HG03175 (cell line): Measurements from ENCODE around the gene MTHFR.

ENCODE experiments used
- ATAC-seq: cut with Tn5 transposase; IDR thresholded peaks from one replicate; pipeline ENCODE4 v1.9.1; 2021; ENCODE audit warnings: mild to moderate bottlenecking, moderate library complexity; ENCODE audit not compliant: unreplicated experiment

MTHFR gene

DNA sequence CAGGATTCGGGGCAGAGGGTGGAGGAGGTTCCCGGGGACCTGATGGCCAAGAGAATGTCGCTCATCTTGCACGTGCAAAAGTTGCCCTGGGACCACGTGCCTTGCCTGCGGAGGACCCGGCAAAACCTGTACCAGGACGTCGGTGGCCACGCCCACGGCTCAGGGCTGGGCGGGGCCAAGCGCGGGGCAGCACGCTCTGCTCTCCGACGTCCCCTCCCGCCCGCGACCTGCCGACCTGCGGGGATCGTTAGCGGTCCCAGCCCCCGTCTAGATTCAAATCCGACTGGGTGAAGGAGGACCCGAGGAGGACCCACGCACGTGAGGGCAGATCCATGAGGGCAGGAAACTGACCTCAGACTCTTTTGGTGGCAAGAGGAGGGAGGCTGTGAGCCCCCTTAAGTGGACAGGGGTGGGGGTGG, 43.8 kb downstream of the MTHFR start, which contains the start of gene C1orf167:
C1orf167 (plus strand) TSS at position 206 of the 419 bp plus-strand sequence. CDS start 2,208 bp downstream, outside the sequence.
- ATAC-seq, result no peak

DNA sequence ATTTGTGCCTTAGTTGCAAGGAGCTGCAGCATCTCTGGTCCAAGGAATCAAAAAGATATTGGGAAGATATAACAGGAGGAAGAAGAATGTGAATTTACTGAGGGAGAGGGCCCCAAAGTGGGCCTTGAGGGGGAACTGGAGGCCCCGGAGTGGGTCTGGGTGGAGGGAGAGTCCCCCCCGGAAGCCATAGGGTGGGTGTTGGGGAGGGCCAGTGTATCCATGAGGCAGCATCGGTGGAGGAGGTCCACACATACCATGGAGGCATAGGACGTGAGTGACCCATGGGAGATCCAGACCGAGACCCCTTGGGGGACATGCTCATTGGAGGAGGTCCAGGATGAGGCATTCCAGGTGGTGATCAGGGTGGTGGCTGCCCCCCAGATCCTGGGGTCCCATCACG, 44.5 kb downstream of the MTHFR start:
- no peak for ATAC-seq

DNA sequence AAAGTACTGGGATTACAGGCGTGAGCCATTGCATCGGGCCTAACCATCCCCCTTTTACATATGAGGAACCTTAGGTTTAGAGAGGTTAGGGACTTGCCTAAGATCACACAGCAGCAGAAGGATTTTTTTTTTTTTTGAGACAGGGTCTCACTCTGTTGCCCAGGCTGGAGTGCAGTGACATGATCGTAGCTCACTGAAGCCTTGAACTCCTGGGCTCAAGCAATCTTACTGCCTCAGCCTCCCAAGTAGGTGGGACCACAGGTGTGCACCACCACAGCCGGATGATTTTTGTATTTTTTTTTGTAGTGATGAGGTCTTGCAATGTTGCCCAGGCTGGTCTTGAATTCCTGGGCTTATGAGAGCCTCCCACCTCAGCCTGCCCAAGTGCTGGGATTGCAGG, 46.0 kb downstream of the MTHFR start:
- no peak for ATAC-seq

DNA sequence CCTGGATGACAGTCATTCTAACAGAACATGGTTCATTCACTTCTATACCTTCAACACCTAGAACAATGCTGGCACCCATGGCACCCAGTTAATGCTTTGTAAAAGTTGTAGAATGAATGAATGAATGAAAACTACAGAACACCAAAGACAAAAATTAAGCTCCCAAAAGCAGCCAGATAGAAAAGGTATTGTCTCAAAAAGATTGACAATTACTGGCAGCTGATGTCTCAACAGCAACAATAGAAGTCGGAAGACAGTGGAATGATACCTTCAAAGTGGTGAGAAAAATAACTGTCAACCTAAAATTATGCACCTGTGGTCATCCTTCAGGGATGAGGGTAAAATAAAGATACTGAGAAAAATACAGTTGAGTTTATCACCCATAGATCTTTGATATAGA, 48.7 kb downstream of the MTHFR start:
- no peak for ATAC-seq

DNA sequence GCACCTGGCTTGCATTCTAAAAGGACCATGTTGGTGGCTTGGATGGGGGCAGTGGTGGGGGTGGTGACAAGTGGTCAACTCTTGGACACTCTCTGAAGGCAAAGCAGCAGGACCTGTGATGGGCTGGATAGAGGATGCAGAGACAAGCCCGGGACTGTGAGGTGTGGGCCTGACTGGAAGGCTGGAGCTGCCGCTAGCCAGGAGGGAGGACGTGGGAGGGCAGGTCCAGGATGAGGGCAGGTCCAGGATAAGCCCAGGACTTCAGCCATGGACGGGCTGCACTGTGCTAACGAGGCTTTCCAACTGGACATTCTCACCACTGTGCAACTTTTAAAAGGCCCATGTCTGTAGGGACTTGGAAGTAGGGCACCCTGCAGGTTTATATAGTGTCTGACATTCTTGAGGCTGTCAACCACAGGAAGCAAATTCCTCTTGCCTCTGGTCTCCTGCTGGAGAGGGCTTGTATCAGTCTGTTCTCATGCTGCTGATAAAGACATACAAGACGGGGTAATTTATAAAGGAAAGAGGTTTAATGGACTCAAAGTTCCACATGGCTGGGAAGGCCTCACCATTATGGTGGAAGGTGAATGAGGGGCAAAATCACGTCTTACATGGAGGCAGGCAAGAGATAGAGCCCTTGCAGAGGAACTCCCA, 52.1 kb downstream of the MTHFR start:
- ATAC-seq, result no peak

DNA sequence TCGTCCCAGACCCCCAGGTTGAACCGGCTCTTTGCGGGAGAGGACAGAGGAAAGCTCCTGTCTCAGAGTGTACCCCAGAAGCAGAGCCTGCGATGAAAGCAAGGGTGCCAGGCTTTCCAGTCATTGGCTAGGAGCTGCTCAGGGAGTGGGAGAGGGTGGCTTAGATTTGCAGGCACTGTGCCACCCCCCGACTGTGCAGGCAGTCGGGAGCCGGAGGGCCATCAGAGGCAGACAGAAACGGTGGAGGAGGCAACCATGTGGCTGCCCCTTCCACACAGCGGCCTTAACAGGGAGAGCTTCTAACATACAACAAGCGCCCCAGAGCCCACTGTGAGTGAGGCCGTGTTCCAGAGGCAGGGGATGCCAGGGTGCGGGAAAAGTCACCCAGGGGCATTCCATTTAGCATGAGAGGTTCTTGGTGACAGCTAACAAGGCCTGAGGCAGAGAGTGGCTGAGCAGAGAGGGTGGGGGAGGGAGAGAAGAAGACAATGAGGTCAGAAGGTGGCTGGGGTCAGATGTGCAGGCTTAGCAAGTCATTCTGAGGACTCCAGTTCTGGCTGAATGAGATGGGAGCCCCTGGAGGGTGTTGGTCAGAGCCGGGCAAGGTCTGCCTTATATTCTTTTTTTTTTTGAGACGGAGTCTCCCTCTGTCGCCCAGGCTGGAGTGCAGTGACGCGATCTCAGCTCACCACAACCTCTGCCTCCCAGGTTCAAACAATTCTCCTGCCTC, 53.2 kb downstream of the MTHFR start:
- no peak for ATAC-seq

DNA sequence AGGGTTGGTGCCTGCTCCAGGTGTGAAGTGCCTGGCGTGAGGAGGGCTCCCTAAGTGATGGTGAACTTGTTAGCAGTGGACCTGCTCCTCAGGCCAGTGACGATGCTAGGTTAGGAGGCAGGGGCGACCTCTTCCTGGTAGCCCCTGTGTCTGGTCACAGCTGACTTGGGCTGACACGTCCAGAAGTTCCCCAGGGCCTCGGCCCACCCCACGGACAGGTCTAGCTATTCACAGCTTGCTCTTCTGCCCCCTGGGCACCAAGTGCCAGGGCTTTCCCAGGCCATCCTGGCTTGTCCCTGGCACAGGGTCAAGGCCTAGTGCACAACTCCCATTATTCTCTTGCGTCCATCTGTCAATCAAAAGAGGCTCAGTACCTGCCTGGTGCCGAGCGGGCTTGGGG, 54.7 kb downstream of the MTHFR start:
- ATAC-seq, result no peak

DNA sequence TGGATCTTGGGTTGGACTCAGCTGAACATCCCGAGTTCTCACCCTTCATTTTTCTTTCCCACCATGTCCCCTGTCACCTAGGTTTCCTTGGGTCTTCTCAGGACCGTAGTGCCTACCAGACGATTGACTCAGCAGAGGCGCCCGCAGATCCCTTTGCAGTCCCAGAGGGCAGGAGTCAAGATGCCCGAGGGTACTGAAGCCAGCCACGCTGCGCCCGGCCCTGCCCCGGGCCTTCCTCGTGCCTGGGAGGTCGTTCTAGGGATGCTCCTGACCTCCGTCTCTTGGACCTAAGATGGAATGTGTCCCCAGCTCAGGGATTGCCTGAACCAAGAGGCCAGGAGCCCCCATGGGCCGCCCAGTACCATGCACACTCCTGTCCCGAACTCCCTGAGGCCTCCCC, 55.8 kb downstream of the MTHFR start:
- ATAC-seq, result no peak

DNA sequence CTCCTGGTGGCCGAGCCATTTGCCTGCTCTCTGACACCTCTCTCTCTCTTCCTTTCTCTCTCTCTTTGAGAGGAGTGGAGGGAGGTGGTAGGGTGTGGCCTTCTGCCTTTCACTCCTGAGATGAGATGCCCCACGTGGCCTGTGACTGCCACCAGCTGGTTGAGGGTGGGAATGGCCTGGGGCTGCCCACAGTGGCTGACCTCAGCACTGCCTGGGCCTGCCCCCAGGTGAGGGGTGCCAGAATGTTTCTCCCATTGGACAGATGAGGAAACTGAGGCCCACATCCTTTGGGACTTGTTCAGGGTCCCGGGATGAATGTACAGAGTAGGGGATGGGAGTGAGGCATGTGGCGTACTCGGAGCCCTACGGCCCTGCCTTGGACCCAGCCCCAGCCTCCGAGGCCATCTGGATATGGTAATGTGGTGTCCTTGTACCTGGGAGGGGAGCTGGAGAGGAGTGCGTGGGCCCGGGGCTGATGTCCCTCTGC, 56.5 kb downstream of the MTHFR start:
- no peak for ATAC-seq

DNA sequence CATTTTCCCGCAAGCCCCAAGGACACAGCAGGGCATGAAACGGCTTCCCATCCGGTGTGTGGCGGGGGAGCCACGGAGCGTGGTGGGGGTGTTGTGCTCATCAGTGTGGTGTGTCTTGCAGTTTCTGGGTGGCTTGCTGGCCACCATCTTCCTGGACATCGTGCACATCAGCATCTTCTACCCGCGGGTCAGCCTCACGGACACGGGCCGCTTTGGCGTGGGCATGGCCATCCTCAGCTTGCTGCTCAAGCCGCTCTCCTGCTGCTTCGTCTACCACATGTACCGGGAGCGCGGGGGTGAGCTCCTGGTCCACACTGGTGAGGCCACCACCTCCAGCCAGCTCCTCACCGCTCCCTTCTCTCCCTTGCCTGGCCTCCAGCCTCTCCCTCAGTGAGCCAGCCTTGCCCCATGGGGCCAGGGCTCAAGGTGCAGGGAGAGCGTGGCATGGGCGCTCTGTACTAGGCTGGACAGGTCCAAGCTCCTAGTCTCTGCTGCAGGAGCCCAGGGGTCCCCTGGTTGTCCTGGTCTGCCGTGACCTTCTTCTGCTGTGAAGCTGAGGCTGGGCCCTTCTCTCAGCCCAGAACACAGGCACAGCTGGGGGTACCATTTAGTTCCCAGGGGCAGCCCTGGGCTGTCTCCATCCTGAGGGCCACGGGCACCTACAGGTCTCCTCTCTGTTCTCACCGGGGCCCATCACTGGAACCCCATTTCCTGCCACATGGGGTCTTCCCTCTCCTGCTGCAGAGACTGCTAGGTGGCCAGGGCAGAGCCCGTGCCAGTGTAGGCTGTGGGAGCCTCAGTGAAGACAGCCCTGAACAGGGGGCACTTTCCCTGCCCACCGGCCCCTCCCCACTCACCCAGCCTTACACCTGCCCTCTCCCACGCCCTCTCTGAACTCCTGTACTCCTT, 57.2 kb downstream of the MTHFR start:
- ATAC-seq, result no peak

DNA sequence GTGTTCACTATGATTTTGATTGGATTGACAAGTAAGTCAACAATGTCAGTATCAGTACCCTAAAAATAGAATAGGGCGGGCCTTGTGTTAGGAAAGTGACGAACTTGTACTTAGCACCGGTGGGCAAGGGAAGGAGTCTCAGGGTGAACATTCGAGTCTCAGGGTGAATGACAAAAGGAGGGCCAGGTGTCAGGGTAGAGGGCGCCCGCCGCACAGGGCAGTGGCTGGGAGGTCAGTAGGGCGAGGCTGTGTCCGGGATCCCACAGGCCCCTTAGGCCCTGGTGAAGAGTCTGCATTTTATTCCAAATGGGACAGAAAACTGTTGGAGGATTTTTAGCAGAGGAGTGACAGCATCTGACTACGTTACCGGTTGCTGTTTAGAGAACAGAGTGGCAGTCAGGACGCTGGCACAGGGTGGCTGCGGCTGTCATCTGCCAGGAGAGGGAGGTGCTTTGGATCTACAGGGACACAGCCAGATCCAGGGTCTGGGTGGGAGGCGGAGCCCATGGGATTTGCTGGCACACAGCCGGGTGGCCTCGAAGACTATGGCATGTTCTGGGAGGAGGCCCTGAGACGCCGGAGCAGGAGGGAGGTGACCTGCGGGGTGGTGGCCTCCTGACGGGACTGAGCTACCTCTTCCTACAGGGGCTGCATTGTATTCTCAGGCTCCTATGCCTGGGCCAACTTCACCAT, 58.8 kb downstream of the MTHFR start:
- ATAC-seq, result no peak

DNA sequence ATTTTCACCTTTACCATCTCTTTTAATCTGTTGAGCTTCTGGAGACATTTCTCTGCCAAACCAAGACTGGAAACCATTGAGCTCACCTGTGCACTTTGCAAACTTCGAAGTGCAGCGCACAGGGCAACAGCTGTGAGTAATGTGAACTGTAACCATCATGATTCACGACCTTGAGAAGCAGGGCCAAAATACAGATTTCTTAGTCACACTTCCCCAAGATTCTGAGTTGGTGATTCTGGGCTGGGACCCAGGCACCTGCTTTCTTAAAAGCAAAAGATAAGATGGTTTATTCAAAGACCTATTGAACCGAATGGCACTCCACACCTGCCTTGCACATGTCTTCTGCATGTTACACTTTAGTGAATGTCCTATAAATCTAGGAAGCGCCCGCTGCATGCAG, 59.7 kb downstream of the MTHFR start:
- no peak for ATAC-seq

DNA sequence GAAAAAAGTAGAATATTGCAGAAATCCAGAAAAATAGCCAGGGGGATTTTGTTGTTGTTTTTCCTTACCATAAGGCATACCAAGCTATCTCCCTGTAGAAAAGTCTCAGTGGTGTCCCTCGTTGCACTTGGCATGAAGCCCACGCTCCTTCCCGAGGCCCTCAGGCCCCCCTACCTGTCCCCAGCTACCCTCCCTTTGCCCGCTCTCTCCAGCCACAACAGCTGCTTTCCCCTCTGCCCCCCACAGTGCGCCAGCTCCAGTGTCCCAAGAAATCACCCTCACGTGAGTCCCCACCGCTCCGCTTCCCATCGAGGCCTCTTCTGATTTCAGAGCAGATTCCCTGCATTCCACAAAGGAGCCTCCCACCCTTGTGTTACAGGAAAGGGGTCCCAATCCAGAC, 61.5 kb downstream of the MTHFR start:
- no peak for ATAC-seq

DNA sequence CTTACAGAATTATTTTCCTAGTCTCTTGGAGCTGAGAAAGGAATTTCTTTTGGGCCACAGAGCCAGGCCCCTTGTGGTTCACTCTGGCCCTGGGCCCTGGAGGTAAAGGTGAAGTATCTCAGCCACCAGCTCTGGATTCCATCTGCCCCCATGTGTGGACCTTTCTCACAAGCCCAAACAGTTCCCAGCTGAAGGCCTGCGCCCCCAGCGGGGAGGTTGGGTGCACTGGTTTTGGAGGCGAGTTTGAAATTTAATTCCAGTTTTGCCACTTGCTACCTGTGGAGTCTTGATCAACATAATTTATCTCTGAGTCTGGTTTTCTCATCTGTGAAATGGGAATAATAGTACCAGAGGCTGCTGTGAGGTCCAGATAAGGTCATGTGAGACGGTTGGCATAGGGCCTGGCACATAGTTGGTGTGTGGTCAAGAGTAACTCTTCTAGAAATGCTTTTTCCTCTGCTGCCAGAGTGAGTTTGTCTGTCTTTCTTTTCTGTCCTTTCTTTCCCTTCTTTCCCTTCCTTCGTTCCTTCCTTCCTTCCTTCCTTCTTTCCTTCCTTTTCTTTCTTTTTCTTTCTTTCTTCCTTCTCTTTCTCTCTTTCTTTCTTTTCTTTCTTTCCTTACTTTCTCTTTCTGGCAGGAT, 63.7 kb downstream of the MTHFR start:
- no peak for ATAC-seq

DNA sequence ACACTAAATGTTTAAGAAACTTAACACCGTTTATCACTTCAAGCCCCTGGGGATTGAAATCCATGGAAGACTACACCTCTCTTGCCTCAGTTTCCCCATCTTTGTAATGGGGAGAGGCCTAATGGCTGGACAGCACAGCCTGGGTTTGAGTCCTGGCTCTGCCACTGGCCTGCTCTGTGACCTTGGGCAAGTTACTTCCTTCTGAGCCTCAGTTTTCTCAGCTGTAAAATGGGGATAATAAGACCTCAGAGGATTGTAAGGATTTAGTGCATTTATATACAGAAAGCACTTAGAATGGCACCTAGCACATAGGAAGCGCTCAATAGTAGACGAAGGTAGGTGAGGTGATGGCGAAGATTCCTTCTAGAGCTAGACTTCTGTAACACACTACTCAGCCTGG, 64.3 kb downstream of the MTHFR start:
- ATAC-seq, result no peak

DNA sequence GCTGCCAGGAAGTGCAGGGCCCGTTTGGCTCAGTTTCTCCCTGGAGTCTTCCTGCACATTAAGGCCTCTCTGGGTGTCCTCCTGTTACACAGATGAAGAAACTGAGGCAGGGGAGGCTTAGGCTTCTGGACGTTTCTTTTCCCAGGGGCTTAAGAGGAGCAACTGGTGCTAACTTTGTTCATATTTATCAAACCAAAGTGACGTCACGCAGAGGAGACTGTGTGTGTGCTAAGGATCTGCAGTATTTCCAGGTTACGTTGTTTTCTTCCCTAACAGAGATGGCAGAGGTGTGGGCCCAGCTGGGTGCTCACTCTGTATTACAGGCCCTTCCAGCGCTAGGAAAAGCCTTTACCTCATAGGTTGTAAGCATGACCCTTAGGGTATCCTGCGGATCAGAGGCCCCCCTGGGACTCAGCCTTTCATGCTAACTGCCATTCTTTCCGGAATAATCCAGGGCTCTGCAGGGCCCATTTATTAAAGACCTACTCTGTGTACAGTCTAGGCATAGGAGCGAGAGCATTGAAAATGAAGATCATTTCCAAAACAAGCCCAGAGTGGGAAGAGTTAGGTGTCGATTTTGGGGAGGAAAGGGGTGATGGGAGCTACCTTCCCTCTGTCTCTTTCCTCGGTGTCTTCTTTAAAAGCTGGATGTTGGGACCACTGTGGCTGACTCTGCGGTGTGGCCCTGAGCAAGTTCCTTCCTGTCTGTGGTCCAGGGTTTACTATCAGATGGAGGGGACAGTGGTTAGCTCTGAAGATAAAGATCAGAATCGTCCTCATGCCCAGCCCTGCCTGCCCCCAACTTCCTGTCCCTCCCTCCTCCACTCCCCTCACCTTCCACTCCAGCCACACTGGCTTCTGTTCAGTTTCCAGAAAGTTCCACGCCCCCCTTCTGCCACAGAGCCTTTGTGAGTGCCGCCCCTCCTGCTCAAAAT, 65.2 kb downstream of the MTHFR start:
- ATAC-seq, result no peak

DNA sequence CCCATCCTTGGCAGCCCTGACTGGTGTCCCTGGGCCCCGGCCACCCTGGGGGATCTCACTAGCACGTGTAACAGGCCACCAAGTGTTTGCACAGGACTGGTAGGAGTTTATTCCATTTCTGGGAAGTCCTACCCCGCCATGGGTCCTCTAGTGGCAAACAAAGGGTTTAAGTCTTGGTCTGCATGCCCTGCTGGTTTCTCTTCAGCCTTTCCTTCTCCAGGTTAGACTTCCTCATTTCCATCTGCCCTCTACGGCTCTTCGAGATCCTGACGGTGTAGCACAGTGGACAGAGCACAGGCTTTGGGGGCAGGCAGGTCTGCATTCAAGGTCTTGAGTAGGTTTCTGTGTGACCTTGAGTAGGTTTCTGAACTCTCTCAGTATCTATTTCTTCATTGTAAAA, 67.0 kb downstream of the MTHFR start:
- no peak for ATAC-seq

DNA sequence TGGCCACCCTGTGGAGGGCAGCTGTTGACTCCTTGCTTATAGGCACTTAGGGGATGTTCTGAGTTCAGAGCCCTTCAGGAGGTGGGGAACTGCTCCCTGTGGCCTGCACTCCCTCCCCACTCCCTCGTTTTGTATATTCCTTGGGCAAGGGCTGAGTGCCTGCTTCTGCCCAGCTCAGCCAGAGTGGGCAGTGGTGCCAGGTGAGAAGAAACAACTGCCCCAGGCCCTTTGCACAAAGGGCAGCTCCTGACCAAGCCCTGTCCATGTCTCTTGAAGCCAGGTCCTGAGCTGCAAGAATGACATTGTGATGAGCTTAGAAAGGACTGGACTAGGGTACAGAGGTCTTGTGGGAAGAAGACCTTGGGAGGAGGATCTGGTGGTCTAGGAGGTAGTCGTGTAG, 67.7 kb downstream of the MTHFR start:
- no peak for ATAC-seq
